RWPE2 (cell line): ENCODE measurements around the gene WWC2.

ENCODE experiments used
- ATAC-seq: fragments of 200-7000 bp; cut with Tn5 transposase; 3 replicates; pipeline ENCODE4 v1.9.1; 2021; ENCODE audit warnings: low read depth
- DNase-seq: peaks from one replicate; pipeline ENCODE4 v3.0.0-alpha.2; 2020; ENCODE audit warnings: low spot score
- H3K27ac ChIP-seq: fragments of 450-650 bp; 2 replicates; pipeline ENCODE4 v1.5.1; 2017; ENCODE audit warnings: mild to moderate bottlenecking; ENCODE audit not compliant: poor library complexity, severe bottlenecking
- H3K27me3 ChIP-seq: fragments of 250-450 bp; sonication (Bioruptor Pico); 2 replicates; pipeline ENCODE4 v1.5.1; 2021; ENCODE audit warnings: mild to moderate bottlenecking, moderate library complexity; ENCODE audit not compliant: insufficient read depth, poor library complexity, severe bottlenecking
- H3K36me3 ChIP-seq: fragments of 250-450 bp; sonication (Bioruptor Pico); 2 replicates; pipeline ENCODE4 v1.5.1; 2020; ENCODE audit warnings: low read depth, mild to moderate bottlenecking, moderate library complexity
- H3K4me1 ChIP-seq: fragments of 250-450 bp; sonication (Bioruptor Pico); 2 replicates; pipeline ENCODE4 v1.5.1; 2021; ENCODE audit warnings: mild to moderate bottlenecking, moderate library complexity; ENCODE audit not compliant: insufficient read depth, poor library complexity, severe bottlenecking
- H3K4me3 ChIP-seq: fragments of 250-450 bp; sonication (Bioruptor Pico); 2 replicates; pipeline ENCODE4 v1.5.1; 2021; ENCODE audit warnings: mild to moderate bottlenecking, moderate library complexity; ENCODE audit not compliant: severe bottlenecking
- H3K9me3 ChIP-seq: fragments of 250-450 bp; sonication (Bioruptor Pico); 2 replicates; pipeline ENCODE4 v1.5.1; 2021; ENCODE audit warnings: mild to moderate bottlenecking, moderate library complexity; ENCODE audit not compliant: severe bottlenecking
- TF ChIP-seq, protein P1 (sequence below): fragments of 450-650 bp; IDR thresholded peaks from one replicate; pipeline ENCODE4 v1.5.1; 2017; ENCODE audit warnings: mild to moderate bottlenecking, moderate library complexity; ENCODE audit not compliant: poor library complexity, severe bottlenecking

The WWC2 gene

GRCh38 chr4:183244506-183244905, 145.4 kb downstream of the WWC2 start:
- Histone ChIP-seq H3K4me3 (no peak overlapping the region), H3K36me3 (peaks cover 52% of the 10 kb centered on the region), H3K27me3 (no peaks in the 10 kb centered on the region), H3K27ac (no peak overlapping the region), H3K9me3 (no peaks in the 10 kb centered on the region), H3K4me1 (peaks cover 9% of the 10 kb centered on the region)
- no peak for DNase-seq
- ATAC-seq: no peak
- TF ChIP-seq, protein P1, sequence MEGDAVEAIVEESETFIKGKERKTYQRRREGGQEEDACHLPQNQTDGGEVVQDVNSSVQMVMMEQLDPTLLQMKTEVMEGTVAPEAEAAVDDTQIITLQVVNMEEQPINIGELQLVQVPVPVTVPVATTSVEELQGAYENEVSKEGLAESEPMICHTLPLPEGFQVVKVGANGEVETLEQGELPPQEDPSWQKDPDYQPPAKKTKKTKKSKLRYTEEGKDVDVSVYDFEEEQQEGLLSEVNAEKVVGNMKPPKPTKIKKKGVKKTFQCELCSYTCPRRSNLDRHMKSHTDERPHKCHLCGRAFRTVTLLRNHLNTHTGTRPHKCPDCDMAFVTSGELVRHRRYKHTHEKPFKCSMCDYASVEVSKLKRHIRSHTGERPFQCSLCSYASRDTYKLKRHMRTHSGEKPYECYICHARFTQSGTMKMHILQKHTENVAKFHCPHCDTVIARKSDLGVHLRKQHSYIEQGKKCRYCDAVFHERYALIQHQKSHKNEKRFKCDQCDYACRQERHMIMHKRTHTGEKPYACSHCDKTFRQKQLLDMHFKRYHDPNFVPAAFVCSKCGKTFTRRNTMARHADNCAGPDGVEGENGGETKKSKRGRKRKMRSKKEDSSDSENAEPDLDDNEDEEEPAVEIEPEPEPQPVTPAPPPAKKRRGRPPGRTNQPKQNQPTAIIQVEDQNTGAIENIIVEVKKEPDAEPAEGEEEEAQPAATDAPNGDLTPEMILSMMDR: no peak

DNA sequence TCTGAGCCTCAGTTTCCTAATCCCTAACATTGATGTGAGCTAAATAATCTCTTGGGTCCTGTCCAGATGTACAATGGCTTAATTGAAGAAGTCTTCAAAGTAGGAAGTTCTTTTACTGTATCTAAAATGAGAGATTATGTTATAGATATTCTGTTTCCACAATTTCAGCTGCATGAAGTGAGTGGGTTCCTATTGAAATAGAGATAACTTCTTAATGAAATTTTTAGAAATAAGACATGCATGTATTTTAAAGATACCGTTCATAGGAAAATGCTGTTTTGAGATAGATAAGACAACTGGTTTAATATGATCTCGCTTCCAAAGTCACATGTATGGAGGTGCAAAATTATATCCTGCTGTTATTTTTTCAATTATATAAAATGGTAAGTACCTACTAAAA, 149.1 kb downstream of the WWC2 start:
- TF ChIP-seq, protein P1: no peak
- Histone ChIP-seq H3K4me1 (no peaks in the 10 kb centered on the region), H3K9me3 (no peaks in the 10 kb centered on the region), H3K27ac (no peak overlapping the region), H3K36me3 (peaks cover 47% of the 10 kb centered on the region), H3K4me3 (no peak overlapping the region), H3K27me3 (no peaks in the 10 kb centered on the region)
- ATAC-seq (no peak), DNase-seq (no peak)

GRCh38 chr4:183249854-183250253, 150.8 kb downstream of the WWC2 start:
- DNase-seq (no peak), ATAC-seq (peak; percentile 74)
- TF ChIP-seq, protein P1: peak; percentile 49
- Histone ChIP-seq H3K9me3 (no peaks in the 10 kb centered on the region), H3K27ac (no peak overlapping the region), H3K4me1 (no peaks in the 10 kb centered on the region), H3K4me3 (no peak overlapping the region), H3K36me3 (peaks cover 43% of the 10 kb centered on the region), H3K27me3 (no peaks in the 10 kb centered on the region)

DNA sequence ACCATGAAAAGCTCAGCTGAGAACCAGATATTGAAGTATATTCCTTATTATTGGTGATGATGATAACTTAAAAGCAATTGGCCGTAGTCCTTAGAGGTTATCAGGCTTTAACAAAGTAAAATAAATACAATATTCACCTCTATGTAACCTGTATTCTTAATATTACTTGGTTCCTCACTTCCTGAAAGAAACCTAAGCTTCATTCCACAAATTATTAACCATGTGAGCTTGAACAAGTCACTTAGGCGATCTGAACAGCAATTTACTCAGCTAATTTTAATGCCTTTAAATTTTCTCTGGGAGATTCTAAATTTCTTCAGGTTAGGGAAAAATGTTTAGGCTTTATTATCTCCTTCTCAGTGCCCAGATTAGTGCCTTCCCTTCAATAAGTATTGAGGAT, 151.8 kb downstream of the WWC2 start:
- Histone ChIP-seq H3K27me3 (no peaks in the 10 kb centered on the region), H3K4me3 (no peak overlapping the region), H3K9me3 (no peaks in the 10 kb centered on the region), H3K27ac (no peak overlapping the region), H3K4me1 (no peaks in the 10 kb centered on the region), H3K36me3 (peaks cover 43% of the 10 kb centered on the region)
- DNase-seq: no peak
- TF ChIP-seq, protein P1: no peak
- no peak for ATAC-seq

DNA sequence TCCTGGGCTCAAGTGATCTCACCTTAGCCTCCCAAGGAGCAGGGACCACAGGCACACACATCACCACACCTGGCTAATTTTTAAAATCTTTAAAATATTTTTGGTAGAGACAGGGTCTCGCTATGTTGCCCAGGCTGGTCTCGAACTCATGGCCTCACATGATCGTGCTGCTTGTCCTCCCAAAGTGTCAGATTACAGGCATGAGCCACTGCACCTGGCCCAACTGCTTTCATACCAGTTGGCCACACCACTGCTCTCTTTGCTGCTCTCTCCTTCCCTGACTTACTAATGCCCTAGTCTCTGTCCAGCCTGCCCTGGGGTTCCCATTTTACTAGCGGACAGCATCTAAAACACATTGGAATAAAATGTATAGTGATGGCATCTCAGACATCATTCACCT, 153.9 kb downstream of the WWC2 start:
- Histone ChIP-seq H3K4me1 (no peaks in the 10 kb centered on the region), H3K9me3 (no peaks in the 10 kb centered on the region), H3K27me3 (no peaks in the 10 kb centered on the region), H3K27ac (no peak overlapping the region), H3K36me3 (peaks cover 33% of the 10 kb centered on the region), H3K4me3 (no peak overlapping the region)
- no peak for DNase-seq
- ATAC-seq: no peak
- TF ChIP-seq, protein P1: no peak
